HG03280 (cell line): ENCODE data around the gene GSTCD.
"Not testable (repeated sequence)": the region's sequence is repeated elsewhere in the genome, so short reads cannot be mapped to it uniquely, and the experiment has no call there.

Source experiments
- ATAC-seq: cut with Tn5 transposase; IDR thresholded peaks from one replicate; pipeline ENCODE4 v1.9.1; 2021; ENCODE audit warnings: mild to moderate bottlenecking, moderate library complexity; ENCODE audit not compliant: unreplicated experiment

GSTCD gene

GRCh38 chr4:105805501-105806120 is 97.0 kb downstream of the GSTCD start:
- no peak for ATAC-seq

- ATAC-seq: no peak
These were observed 98.9 kb downstream of the GSTCD start for GRCh38 chr4:105807496-105807895.

DNA sequence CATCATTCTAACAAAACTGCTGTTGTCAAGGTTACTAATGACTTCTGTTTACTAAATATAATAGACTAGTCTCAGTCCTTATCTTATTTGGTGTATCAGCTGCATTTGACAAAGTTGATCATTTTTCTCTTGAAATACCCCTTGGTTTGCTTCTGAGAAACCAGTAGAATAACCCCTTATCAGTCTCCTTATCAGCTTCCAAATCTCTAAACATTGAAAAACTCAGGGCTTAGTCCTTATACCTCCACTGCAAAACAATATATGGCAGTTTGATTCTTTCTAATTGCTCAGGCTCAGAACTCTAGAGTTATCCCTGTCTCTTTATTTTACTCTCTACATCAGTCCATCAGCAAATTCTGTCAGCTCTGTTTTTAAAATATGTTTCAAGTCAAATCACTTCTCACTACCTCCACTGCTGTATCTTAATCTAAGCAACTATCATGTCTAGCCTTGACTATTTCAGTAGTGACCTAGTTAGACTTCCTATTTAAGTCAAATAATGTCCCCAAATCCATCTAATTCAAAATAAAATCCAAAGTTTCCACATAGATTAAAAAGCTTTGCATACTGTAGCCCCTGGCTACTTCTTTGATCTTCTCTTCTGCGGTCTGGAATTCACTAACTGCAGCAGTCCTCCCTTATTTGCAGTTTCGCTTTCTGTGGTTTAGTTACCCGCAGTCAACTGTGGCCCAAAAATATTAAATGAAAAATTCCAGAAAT is 99.6 kb downstream of the GSTCD start:
- no peak for ATAC-seq

- ATAC-seq: no peak
These were observed 100.1 kb downstream of the GSTCD start for GRCh38 chr4:105808750-105809041.

DNA sequence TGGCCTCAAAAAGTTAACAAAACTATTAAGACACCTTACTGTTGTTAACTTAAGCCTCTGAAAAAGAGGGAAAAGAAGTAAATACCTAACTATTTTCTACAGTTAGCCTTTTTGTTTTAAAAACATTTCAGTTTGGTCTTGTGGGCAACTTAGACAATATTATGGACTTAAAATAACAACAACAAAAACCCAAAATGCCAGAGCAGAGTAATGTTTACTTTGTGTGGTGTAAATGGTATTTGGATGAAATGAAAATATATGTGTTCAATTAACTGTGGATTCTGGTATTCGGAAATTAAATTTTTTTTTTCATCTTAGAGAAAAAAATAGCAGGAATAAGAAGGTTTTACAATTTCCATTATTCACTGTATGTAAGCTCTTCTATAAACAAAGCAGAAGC is 107.1 kb downstream of the GSTCD start:
- no peak for ATAC-seq

DNA sequence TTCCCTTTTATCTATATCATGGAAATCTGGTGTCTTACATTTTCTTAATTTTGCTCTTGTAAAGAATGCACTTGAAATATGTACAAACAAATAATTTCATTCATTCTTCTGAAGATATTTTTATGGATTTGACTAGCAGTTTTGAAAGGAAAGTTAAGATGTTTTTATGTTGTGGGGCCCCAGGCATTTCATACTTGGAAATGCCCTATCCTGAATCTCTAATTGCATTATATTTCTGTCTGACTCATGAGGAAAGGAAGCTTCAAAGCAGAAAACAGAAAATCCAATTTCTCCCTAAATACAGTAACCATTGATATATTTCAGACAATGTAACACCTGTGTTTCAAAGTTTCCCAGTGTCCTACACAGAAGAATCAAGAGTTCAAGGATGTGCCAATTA is 113.5 kb downstream of the GSTCD start:
- ATAC-seq: no peak

DNA sequence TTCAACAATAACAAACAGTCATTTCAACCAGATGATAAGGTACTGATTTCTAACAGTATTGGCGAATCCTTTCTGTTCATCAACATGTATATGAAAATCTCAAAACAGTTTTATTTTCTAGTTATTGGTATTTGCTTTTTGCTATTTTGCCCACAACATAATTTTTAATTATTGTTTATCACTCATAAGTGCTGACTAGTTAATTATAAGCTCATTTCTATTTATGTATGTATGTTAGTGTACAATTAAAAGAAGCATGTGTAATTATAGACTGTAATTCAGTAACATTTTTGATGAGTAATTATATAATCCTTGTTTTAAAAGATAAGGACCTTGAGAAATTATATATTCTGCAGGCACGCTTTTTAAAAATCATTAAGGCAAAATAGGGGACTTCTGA is 119.5 kb downstream of the GSTCD start:
- no peak for ATAC-seq

GRCh38 chr4:105831189-105831588 is 122.6 kb downstream of the GSTCD start:
- ATAC-seq: no peak

DNA sequence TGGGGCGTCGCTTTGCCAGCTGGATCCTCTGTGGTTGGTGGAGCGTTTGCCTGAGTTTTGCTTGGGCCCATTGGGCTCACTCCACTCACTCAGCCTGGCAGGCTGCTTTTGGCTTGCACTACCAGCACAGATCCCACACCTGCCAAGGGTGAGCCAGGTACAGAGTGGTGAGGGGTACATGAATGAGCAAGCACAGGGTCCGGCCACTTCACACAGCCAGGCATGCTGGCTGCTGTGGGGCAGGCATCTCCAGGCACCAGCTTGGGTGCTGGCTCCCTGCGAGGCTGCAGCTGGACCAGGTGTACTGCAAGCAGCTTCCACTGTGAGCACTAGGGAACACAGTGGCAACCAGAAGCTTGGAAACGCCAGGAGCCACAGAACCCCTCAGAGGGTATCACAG is 126.6 kb downstream of the GSTCD start:
- ATAC-seq: no peak

GRCh38 chr4:105836537-105836936 is 128.0 kb downstream of the GSTCD start:
- no peak for ATAC-seq

- ATAC-seq: no peak
These were observed 128.5 kb downstream of the GSTCD start for GRCh38 chr4:105837037-105837436.

- ATAC-seq: no peak
These were observed 129.5 kb downstream of the GSTCD start for GRCh38 chr4:105838082-105838481.

GRCh38 chr4:105840426-105841174 is 132.0 kb downstream of the GSTCD start:
- ATAC-seq: no peak

GRCh38 chr4:105843941-105844340 is 135.4 kb downstream of the GSTCD start:
- ATAC-seq: no peak

GRCh38 chr4:105845559-105845958 is 137.0 kb downstream of the GSTCD start:
- ATAC-seq: no peak

- not testable (repeated sequence) for ATAC-seq
These were observed 139.8 kb downstream of the GSTCD start for GRCh38 chr4:105848359-105848758.

DNA sequence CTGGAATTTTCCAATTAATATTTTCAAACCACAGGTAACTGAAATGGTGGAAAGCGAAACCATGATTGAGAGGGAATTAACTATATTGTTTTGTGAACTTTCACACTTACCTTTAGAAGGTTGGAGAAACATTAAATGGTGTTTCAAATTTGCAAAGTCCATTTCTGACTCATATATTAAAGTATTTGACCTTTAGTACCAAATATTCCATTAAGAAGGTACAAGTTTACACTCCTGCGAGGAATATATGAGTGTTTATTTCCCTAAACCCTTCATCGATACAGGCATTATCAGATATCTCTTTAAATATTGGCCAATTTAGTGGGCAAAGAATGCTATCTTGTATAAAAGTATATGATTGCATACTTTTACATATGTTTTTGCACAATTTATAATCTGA is 142.6 kb downstream of the GSTCD start:
- ATAC-seq: no peak

DNA sequence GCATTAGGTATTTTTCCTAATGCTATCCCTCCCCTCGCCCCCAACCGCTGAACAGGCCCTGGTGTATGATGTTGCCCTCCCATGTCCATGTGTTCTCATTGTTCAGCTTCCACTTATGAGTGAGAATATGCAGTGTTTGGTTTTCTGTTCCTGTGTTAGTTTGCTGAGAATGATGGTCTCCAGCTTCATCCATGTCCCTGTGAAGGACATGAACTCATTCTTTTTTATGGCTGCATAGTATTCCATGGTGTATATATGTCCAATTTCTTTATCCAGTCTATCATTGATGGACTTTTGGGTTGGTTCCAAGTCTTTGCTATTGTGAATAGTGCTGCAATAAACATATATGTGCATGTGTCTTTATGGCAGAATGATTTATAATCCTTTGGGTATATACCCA is 143.6 kb downstream of the GSTCD start:
- ATAC-seq: not testable (repeated sequence)

DNA sequence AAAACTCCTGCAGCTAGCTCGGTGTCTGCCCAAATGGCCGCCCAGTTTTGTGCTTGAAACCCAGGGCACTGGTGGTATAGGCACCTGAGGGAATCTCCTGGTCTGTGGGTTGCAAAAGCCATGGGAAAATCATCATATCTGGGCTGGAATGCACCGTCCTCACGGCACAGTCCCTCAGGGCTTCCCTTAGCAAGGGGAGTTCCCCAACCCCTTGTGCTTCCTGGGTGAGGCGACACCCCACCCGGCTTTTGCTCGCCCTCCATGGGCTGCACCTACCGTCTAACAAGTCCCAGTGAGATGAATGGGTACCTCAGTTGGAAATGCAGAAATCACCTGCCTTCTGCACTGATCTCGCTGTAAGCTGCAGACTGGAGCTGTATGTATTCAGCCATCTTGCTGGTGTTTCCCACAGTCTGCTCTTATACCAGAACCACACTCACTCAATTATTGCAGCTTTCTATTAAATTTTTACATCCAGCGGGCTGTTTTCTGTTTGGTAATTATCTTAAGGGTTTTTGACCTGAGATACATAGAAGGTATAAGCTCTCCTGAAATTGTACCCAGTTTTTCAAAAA is 150.0 kb downstream of the GSTCD start:
- no peak for ATAC-seq

DNA sequence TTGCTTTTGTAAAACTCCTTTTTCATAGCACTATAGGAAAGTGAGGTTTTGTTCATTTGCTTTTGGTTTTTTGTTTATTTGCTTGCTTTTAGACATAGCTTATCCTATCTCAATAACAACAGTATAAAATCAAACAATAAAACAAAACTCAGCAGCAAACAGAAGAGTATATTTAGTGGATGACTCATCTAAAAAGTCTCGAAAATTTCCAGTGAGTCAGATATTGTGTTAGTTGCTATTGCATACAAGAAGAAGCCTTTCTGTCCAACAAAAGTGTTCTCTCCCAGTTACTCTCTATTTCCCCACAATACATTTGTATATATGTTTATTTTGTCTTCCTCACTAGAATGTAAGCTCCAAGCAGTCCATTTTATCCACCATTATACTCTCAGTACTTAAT is 150.6 kb downstream of the GSTCD start:
- ATAC-seq: no peak

- ATAC-seq: no peak
These were observed 162.4 kb downstream of the GSTCD start for GRCh38 chr4:105870963-105871362.

- no peak for ATAC-seq
These were observed 163.4 kb downstream of the GSTCD start for GRCh38 chr4:105871997-105872396.
